NCI-H2196 treated with DMSO at 0.1 percent for 48 hours (cell line): Measurements from ENCODE around the gene VKORC1.

Experiments
- DNase-seq: peaks from one replicate; lab custom pipeline; 2025; ENCODE audit not compliant: unreplicated experiment; lab: John Stamatoyannopoulos, UW

VKORC1 gene

DNA sequence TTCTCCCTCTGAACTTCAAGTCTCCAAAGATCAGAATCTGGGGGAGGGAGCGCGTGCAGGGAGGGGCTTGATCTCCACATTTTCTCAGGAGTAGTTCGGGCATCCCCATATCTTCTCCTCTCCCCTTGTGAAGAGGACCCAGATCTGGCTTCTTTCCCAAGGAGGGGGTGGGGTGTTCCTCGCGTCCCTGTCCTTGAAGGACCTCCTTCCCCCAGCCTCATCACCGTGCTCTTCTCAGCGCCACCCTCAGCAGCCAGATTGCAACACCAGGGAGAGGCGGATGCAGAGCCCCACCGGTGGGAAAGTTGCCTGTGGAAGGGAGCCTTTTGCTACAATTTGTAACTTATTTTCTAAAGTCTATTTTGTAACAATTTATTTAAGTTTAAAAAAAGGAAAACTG lies 11.5 kb downstream of the VKORC1 start:
- no peak for DNase-seq

DNA sequence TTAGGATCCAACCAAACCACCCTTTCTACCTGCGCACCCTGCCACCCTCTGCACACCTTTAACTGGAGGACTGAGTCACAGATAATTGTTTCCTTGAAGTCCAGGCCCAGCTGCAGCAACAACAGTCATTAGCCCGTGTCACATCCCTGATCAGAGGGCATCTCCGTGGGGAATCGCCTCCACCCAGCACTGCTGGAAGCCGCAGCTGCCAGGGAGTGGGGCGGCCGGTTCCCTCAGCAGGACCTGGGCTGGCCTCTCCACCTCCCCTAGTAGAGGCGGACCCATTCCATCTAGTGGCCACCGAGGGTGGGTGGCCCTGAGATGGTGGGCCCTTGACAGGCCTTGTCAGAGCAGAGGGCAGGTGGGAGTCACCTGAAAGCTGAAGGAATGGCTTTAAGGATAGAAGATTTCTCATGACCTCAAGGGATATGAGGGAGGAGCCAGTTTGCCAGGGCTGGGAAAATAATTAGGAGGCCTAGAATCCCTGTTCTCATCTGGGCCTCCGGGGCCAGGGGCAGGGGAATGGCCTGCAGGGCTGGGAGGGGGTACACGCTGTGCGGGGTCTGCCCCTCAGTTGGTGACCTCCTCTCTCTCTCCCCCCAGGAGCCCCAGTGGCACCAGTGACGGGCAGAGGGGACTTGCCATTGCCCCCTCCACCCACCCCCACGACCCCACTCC lies 12.1 kb downstream of the VKORC1 start:
- no peak for DNase-seq

DNA sequence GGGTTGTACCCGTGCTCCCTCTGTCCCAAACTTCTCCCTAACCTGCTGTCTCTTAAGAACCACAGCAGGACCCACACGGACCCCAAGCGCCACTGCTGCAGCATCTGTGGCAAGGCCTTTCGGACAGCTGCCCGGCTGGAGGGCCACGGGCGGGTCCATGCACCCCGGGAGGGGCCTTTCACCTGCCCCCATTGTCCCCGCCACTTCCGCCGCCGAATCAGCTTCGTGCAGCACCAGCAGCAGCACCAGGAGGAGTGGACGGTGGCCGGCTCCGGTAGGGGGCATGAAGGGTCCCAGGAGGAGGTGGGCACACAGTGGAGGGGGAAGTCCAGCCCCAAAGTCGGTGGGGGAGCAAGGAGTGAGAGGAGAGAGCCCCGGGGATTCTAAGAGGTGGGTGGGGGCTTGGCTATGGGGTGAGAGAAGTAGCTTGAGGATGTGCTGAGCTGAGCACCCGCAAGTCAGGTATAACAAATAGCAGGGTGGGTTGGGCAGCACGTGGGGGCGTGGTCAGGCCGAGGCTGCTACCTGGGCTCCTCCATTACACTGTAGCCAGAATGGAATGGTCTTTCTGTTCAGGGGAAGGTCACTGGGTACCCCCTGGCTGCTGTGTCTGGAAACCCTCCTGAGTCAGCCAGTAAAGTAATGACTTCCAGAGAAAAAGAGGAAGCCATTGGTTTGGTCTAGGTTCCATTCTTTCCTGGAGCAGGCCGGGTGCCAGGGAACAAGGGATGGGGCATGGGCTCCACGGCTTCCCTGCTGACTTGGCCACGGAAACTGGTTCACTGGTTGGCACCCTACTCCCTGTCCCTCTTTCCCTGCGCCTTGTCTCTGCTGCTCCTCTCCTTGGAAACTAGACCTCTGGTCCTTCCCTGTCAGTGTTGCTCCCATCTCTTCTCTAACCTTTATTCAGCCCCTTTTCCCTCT lies 12.9 kb downstream of the VKORC1 start:
- no peak for DNase-seq

DNA sequence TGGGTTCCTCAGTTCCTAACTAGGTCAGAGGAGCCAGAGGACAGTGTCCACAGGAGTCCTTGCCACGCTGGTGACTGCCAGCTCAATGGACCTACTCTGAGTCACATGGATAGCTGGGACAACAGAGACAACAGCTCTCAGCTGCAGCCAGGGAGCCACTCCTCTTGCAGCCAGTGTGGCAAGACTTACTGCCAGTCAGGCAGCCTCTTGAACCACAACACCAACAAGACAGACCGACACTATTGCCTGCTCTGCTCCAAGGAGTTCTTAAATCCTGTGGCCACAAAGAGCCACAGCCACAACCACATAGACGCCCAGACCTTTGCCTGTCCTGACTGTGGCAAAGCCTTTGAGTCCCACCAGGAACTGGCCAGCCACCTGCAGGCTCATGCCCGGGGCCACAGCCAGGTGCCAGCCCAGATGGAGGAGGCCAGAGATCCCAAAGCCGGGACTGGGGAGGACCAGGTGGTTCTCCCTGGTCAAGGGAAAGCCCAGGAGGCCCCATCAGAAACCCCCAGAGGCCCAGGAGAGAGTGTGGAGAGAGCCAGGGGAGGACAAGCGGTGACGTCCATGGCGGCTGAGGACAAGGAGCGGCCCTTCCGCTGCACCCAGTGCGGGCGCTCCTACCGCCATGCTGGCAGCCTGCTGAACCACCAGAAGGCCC lies 13.7 kb downstream of the VKORC1 start:
- DNase-seq, result no peak

DNA sequence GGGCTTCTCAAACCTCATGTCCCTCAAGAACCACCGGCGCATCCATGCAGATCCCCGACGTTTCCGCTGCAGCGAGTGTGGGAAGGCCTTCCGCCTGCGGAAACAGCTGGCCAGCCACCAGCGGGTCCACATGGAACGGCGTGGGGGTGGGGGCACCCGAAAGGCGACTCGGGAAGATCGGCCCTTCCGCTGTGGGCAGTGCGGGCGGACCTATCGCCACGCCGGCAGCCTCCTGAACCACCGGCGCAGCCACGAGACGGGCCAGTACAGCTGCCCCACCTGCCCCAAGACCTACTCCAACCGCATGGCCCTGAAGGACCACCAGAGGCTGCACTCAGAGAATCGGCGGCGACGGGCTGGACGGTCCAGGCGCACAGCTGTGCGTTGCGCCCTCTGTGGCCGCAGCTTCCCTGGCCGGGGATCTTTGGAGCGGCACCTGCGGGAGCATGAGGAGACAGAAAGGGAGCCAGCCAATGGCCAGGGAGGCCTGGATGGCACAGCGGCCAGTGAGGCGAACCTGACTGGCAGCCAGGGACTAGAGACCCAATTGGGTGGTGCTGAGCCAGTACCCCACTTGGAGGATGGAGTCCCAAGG lies 14.5 kb downstream of the VKORC1 start:
- DNase-seq, result no peak

DNA sequence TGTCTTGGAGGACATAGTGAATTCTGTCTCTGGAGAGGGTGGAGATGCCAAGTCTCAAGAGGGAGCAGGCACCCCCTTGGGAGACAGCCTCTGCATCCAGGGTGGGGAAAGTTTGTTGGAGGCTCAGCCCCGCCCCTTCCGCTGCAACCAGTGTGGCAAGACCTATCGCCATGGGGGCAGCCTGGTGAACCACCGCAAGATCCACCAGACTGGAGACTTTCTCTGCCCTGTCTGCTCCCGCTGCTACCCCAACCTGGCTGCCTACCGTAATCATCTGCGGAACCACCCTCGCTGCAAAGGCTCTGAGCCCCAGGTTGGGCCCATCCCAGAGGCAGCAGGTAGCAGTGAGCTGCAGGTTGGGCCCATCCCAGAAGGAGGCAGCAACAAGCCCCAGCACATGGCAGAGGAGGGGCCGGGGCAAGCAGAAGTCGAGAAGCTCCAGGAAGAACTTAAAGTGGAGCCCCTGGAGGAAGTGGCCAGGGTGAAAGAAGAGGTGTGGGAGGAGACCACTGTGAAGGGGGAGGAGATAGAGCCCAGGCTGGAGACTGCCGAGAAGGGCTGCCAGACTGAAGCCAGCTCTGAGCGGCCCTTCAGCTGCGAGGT lies 15.2 kb downstream of the VKORC1 start:
- no peak for DNase-seq

DNA sequence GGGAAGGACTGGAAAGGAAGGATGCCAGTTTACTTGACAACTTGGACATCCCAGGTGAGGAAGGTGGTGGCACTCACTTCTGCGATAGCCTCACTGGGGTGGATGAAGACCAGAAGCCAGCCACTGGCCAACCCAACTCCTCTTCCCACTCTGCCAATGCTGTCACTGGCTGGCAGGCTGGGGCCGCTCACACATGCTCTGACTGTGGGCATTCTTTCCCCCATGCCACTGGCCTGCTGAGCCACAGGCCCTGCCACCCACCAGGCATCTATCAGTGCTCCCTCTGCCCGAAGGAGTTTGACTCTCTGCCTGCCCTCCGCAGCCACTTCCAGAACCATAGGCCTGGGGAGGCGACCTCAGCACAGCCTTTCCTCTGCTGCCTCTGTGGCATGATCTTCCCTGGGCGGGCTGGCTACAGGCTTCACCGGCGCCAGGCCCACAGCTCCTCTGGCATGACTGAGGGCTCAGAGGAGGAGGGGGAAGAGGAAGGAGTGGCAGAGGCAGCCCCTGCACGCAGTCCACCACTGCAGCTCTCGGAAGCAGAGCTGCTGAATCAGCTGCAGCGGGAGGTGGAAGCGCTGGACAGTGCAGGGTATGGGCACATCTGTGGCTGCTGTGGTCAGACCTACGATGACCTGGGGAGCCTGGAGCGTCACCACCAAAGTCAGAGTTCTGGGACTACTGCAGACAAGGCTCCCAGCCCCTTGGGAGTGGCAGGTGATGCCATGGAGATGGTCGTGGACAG lies 15.8 kb downstream of the VKORC1 start:
- no peak for DNase-seq

DNA sequence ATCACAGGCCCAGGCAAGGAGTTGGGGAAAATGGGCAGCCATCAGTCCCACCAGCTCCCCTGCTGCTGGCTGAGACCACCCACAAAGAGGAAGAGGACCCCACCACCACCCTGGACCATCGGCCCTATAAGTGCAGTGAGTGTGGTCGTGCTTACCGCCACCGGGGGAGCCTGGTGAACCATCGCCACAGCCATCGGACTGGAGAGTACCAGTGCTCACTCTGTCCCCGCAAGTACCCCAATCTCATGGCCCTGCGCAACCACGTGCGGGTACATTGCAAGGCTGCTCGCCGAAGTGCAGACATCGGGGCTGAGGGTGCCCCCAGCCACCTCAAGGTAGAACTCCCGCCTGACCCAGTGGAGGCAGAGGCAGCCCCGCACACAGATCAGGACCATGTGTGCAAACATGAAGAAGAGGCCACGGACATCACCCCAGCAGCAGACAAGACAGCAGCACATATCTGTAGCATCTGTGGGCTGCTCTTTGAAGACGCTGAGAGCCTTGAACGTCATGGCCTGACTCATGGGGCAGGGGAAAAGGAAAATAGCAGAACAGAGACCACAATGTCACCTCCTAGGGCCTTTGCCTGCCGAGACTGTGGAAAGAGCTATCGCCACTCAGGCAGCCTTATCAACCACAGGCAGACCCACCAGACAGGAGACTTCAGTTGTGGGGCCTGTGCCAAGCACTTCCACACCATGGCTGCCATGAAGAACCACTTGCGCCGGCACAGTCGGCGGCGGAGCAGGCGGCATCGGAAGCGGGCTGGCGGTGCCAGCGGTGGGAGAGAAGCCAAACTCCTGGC lies 16.8 kb downstream of the VKORC1 start:
- no peak for DNase-seq

DNA sequence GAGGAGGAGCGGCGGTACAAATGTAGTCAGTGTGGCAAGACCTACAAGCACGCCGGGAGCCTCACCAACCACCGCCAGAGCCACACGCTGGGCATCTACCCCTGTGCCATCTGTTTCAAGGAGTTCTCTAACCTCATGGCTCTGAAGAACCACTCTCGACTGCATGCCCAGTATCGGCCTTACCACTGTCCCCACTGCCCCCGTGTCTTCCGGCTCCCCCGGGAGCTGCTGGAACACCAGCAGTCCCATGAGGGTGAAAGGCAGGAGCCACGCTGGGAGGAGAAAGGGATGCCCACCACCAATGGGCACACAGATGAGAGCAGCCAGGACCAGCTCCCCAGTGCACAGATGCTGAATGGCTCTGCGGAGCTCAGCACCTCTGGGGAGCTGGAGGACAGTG lies 17.6 kb downstream of the VKORC1 start:
- no peak for DNase-seq

DNA sequence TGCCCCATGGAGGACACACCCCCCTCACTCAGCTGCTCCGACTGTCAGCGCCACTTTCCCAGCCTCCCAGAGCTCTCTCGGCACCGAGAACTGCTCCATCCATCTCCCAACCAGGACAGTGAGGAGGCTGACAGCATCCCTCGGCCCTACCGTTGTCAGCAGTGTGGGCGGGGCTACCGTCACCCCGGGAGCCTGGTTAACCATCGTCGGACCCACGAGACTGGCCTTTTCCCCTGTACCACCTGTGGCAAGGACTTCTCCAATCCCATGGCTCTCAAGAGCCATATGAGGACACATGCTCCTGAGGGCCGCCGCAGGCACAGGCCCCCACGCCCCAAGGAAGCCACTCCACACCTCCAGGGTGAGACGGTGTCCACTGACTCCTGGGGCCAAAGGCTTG lies 18.3 kb downstream of the VKORC1 start:
- no peak for DNase-seq

DNA sequence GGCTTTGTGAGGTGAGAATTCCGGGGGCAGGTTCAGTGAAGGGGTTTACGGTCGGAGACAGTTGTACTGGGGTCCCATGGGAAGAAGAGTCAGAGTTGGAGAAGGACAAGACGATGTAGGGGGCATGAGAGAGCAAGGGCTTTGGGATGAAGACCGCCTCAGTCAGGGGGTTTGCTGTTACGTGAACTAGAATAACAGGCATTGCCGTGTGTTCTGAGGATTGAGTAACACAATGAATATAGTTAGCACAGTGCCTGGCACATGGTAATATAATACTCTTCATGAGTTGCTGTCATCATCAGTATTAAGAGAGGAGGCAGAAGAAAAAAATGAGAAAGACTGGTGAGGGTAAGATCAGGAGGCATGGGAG lies 19.8 kb downstream of the VKORC1 start:
- DNase-seq, result no peak

DNA sequence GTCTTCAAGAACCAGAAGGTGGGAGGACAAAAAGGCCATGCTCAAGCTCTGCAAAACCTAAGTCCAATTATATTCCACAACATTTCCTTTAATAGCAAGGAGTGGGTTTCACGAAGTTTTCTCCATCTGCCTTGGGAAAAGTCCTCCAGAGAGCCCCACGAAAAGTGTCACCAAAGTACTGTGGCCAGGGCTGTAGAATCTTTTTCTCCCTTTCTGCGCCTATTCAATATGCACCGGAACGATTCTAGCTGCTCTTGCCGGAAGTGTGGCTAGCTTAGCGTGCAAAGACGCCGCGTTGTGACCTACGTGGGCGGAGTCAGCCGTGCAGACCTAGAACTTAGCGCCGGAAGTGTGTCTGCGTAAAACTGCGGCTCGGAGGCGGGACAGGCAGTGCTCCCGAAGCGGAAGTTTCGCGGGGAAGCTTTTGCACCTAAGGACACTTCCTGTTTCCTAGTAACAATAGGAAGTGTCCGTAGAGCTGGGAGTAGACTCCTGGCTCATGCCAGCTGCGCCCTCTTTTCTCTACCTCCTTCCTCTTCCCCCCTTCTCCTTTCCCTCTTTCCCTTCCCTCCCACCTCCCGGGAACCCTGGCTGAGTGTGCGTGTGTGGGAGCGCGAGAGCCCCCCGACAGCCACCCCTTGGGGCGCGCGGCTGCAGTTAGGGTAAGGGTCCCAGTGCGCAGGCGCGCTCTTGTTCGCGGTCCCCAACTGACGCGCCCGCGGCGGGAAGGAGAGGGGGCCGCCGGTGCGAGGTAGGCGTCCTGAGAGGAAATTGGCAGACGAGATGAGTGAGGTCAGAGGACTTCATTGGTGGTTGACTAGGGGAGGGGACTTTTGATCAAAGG lies 20.4 kb downstream of the VKORC1 start, which contains the start of the genes ZNF646 and ZNF668:
Gene ZNF646 (plus strand): TSS at position 453 of the 844 bp plus-strand sequence. CDS start 1,903 bp downstream, outside the sequence.
Gene ZNF668 (minus strand): TSS at position 271 of the 844 bp plus-strand sequence. CDS start 9,781 bp downstream, outside the sequence.
- peak; percentile 99 for DNase-seq

DNA sequence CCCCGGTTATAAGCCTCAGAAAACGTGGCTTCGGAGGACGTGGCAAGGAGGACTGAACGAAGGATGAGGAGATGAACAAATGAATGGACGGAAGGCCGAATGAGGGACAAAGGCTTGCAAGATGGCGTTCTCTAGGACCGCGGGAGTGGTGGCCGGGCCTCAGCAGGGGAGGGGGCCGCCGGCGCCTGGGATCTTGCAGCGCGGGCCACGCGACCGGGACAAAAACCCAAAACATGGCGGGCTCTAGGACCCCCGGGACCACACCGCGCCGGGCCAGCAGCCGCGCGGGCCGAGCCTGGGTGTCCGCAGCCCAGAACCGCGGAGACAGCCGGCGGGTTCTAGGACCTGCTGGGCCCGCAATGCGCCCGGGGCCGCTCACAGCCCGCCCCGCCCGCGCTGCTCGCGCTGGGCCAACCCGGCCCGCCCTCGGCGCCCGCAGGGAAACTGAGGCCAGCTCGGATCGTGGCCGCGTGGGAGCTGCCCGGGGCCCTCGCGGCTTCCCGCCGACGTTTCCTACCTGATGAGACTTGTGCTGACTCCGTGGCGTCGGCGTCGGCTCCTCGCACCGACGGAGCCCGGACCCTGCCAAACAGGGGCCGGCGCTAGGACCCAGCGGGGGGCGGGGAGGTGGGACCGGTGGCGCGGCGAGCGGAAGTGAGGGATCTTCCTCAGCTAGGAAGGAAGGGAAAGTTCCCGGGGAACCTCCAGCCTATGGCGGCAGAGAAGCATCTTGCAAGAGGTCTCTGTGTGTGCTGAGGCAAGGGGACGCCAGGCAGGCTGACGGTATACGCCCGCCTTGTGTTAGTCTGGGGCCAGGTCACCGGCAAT lies 21.2 kb downstream of the VKORC1 start:
- peak; percentile 83 for DNase-seq

DNA sequence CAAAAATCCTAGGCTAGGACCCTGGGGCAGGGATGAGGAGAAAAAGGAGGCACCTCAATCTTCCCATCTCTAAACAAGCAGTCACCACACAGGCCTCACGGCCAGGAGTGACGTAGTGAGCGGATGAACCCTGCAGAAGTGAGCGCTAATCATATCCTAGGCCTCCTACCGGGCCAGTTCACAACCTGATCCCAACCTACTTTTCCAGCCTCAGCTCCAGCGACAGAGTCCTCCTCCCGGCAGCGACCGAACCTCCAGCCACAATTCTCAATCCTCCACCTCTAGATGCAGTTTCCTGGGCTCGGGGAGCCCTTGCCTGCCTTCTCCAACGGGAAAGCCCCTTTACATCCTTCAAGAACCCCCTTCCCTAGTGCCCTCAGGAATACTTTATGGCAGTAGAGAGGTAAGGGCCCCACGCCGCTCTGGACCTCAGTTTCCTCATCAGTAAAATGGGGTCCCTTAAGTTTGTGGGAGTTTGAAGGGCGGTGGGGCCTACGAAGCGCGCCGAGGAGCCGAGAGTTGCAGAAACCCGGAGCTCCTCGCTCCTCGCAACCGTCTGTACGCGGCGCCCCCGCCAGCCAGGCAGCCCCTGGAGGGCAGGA lies 22.0 kb downstream of the VKORC1 start:
- DNase-seq, result no peak

DNA sequence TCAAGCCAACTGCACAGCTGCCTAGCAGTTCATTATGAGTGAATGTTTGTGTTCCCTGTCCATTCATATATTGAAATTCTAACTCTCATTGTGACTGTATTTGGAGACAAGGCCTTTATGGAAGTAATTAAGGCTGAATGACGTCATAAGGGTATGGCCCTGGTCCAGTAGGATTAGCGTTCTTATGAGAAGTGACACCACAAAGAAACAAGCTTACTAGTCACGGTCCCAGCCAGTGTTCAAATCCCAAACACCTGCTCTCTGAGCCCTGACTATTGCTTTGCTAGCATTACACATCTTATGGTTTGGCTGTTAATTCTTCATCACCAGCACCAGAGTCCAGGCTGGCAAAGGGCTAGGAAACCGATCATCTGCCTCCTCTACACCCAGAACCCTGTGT lies 22.7 kb downstream of the VKORC1 start:
- peak; percentile 45 for DNase-seq

DNA sequence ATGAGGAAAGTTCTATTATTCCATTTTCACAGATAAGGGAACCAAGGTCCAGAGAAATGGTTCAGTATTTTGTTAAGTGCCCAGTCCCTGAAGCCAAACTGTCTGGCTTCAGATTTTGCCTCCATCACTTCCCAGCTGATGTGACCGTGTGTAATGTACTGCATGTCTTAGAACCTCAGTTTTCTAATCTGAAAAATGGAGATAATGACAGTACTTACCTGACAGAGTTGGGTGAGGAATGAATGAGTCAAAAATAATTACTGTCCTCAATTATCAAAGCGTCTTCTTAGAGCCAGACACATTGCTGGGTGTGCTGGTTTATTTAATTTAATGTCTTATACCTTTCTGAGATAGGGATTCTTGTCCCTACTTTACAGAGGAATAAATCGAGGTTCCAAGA lies 27.3 kb downstream of the VKORC1 start:
- no peak for DNase-seq

DNA sequence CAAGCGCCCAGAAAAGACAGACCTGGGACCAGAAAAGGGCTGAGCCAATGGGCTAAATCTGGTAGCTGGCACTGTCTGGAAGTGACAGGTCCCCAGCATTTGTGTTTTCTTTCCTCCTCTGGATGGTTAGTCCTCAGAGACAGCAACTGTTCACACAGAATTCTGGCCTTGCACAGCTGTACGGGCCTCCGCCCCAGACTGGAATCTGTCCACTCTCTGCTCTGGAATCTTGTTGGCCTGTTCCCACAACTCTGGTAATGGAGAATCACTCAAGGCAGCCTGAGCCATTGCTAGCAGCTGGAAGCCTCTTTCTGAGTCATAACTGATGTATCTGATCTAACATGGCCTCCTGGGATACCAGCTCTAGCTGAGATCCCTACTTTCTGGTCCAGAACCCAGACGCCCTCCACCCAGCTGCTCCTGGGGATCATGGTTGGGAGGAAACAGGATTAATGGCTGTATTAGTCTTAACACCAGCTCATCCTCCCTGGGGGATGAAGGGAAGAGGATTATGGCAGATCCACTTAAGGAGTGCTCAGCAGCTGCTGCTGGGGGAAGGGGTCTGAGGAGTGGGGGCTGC lies 29.6 kb downstream of the VKORC1 start:
- no peak for DNase-seq
